SKM-1 treated with dmso at 0.1 percent for 144 hours (cell line): ENCODE data around the gene QSER1.
"Not testable (repeated sequence)": the region's sequence is repeated elsewhere in the genome, so short reads cannot be mapped to it uniquely, and the experiment has no call there.

Experiments used
- DNase-seq: peaks from one replicate; lab custom pipeline; 2025; ENCODE audit not compliant: unreplicated experiment; lab: John Stamatoyannopoulos, UW

Gene QSER1

GRCh38 chr11:32991898-32992297 is 99.3 kb downstream of the QSER1 start:
- DNase-seq, result no peak

GRCh38 chr11:33000181-33000580 is 107.6 kb downstream of the QSER1 start:
- DNase-seq, result no peak

- DNase-seq, result no peak
Observed at GRCh38 chr11:33001281-33001680, 108.7 kb downstream of the QSER1 start.

- no peak for DNase-seq
Observed at GRCh38 chr11:33001751-33002542, 109.3 kb downstream of the QSER1 start.

GRCh38 chr11:33005175-33005574 is 112.6 kb downstream of the QSER1 start:
- no peak for DNase-seq

GRCh38 chr11:33006010-33006409 is 113.4 kb downstream of the QSER1 start:
- DNase-seq, result no peak

- no peak for DNase-seq
Observed at GRCh38 chr11:33013755-33014154, 121.1 kb downstream of the QSER1 start.

- peak; percentile 86 for DNase-seq
Observed at GRCh38 chr11:33015621-33016551, 123.3 kb downstream of the QSER1 start, which contains the start of gene DEPDC7. Gene DEPDC7 (plus strand): TSS chr11:33015878. CDS start chr11:33015956, 78 bp downstream.

- DNase-seq, result no peak
Observed at GRCh38 chr11:33016654-33017053, 124.0 kb downstream of the QSER1 start.

- DNase-seq, result no peak
Observed at GRCh38 chr11:33017478-33017877, 124.9 kb downstream of the QSER1 start.

- no peak for DNase-seq
Observed at GRCh38 chr11:33017965-33018364, 125.4 kb downstream of the QSER1 start.

GRCh38 chr11:33018840-33019239 is 126.2 kb downstream of the QSER1 start:
- DNase-seq, result no peak

GRCh38 chr11:33021501-33021900 is 128.9 kb downstream of the QSER1 start:
- no peak for DNase-seq

GRCh38 chr11:33021937-33022336 is 129.3 kb downstream of the QSER1 start:
- no peak for DNase-seq

GRCh38 chr11:33025339-33025722 is 132.7 kb downstream of the QSER1 start:
- no peak for DNase-seq

- no peak for DNase-seq
Observed at GRCh38 chr11:33027233-33027632, 134.6 kb downstream of the QSER1 start.

GRCh38 chr11:33027846-33028536 is 135.4 kb downstream of the QSER1 start:
- no peak for DNase-seq

- DNase-seq, result no peak
Observed at GRCh38 chr11:33028537-33028914, 135.9 kb downstream of the QSER1 start.

GRCh38 chr11:33029218-33029617 is 136.6 kb downstream of the QSER1 start:
- DNase-seq, result not testable (repeated sequence)
